Astrocyte of the cerebellum (primary cell): ENCODE results near the gene MSANTD1.
A peak's percentile ranks its signal among the peaks of the same experiment; 100 is the strongest.

Experiments used
- DNase-seq: peaks from one replicate; pipeline ENCODE4 v3.0.0-alpha.2; 2011; ENCODE audit warnings: low read depth
- H3K4me3 ChIP-seq: 2 replicates; pipeline ENCODE4 v1.5.1; 2011; ENCODE audit warnings: mild to moderate bottlenecking, low read depth, low read length, moderate library complexity
- CTCF ChIP-seq: IDR thresholded peaks from 2 replicates; pipeline ENCODE4 v1.5.1; 2012; ENCODE audit warnings: low read length, low read depth, moderate library complexity, mild to moderate bottlenecking; ENCODE audit errors: missing control alignments
- in situ Hi-C: cut with HindIII; loops from 2 replicates; pipeline ENCODE4 v1.10.0; 2017; ENCODE audit warnings: low sequenced_read_pairs

The MSANTD1 gene

GRCh38 chr4:3294401-3295241, 45.7 kb downstream of the MSANTD1 start:
- no peak for TF ChIP-seq CTCF
- DNase-seq = no peak
- peak overlapping the region; percentile 66 for H3K4me3 ChIP-seq
- in situ Hi-C loops = no loop called here

DNA sequence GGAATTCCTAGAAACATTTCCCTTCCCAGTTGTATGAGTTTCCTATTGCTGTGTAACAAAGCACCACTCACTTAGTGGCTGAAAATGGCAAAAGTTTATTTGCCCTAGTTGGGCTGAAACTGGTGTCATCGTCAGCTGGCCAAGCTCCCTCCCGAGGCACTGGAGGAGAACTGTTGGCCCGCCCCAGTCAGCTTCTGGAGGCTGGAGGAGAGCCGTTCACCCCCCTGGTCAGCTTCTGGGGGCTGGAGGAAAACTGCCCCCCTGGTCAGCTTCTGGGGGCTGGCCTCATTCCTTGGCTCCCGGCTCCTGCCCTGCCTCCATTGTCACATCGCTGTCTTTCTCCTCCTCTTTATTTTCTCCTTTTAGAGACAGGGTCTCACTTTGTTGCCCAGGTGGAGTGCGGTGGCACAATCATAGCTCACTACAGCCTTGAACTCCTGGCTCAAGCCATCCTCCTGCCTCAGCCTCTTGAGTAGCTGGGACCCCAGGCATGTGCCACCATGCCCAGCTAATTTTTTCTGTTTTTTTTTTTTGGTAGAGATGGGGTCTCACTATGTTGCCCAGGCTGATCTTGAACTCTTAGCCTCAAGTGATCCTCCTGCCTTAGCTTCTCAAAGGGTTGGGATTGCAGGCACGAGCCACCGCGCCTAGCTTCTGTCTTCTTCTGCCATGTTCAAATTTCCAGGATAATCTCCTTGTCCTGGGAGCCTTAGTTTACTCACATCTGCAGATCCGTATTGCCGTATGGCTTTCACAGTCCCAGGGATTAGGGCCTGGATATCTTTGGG, 47.1 kb downstream of the MSANTD1 start:
- no peak for TF ChIP-seq CTCF
- in situ Hi-C loops = no loop called here
- no peak for DNase-seq
- no peak overlapping the region for H3K4me3 ChIP-seq

- in situ Hi-C loops = no loop called here
- H3K4me3 ChIP-seq = no peak overlapping the region
- no peak for TF ChIP-seq CTCF
- no peak for DNase-seq
These were observed 47.7 kb downstream of the MSANTD1 start for GRCh38 chr4:3296651-3297050.

GRCh38 chr4:3297066-3297859, 48.3 kb downstream of the MSANTD1 start:
- no peak for DNase-seq
- no peak for TF ChIP-seq CTCF
- no peak overlapping the region for H3K4me3 ChIP-seq
- in situ Hi-C loops = no loop called here

DNA sequence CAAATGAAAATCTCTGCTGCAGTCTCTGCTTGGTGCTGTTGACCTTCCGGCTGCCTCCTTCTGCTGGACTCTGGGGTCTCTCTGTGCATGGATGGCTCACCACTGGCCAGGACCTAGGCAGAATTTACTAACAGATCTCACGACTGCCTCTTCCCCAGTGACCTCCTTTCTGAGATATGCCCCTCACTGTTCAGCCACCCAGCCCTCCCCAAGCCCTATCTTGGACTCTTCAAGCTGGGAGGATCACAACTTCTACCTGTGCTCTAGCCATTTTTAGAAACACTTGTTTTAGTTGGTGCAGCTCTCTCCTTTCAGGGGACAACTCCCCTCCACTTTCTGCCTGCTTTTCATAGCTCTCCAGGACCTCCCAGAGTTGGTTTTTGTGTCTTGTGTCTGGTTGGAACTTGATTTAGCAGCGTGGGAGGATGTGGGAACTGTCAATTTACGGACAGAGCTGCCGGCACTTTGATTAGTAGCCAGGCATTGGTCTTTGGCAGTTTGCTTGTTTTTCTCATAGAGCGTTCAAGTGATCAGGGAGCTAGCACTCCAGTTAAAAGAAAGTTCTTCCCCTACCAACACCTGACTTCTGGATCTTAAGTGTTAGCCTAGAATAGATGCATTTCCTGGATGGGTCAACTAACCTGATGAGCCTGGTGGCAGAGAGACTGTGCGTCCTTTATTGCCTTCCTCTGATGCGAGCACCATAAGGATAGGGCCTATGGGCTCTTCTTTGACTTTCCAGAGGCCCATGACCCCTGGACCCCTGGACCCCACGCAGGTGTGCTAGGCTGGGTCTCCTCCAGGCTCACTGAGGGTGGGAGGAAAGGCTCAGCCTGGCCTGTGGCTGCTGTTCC, 50.4 kb downstream of the MSANTD1 start:
- DNase-seq = no peak
- no peak for TF ChIP-seq CTCF
- no peak overlapping the region for H3K4me3 ChIP-seq
- in situ Hi-C loops = no loop called here
